NCI-H1105 treated with DMSO at 0.1 percent for 48 hours (cell line): ENCODE measurements around the gene EMD.
A peak's percentile ranks its signal among the peaks of the same experiment; 100 is the strongest.

Experiments used
- DNase-seq: peaks from one replicate; lab custom pipeline; 2025; lab: John Stamatoyannopoulos, UW

The EMD gene

DNA sequence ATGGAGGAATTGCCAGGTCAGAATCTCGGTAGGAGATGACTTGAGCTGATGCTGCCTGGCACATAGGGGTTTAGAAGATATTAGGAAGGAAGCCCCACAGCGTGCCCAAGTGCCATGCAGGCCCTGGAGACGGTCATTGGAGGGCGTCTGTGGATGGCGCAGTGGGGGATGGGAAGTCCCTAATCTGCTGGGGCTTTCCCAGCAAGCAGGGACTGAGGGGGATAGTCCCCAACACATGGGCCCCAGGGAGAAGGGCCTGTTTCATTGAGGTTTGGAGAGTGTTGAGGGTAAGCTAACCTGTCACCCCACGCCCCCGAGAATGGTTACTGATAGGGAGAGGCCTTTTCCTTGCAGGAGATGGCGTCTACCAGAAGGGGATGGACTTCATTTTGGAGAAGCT is 40.1 kb downstream of the EMD start:
- no peak for DNase-seq

GRCh38 chrX:154419688-154420401 is 40.8 kb downstream of the EMD start:
- peak; percentile 93 for DNase-seq

DNA sequence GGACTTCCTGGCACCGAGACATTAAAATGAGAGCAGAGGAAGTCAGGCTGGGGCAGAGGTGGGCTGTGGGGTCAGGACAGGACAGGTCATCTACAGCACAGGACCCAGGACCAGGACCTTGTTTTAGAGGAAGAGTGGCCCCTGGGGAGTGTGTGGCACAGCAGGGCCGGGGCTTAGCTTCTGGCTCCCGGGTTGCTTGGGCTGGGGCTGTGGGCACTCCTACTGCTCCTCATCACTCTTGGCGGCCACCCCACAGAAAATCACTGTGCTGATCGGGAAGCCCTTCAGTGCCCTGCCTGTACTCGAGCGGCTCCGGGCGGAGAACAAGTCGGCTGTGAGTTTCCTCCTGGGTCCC is 41.3 kb downstream of the EMD start:
- no peak for DNase-seq

GRCh38 chrX:154426916-154427770 is 48.0 kb downstream of the EMD start:
- DNase-seq = no peak

GRCh38 chrX:154428176-154429171 is 49.4 kb downstream of the EMD start, which contains the start of gene ATP6AP1:
Gene ATP6AP1, plus strand, starts transcription at chrX:154428677. Its CDS starts 16 bp downstream, at chrX:154428693.
- DNase-seq = peak; percentile 98

DNA sequence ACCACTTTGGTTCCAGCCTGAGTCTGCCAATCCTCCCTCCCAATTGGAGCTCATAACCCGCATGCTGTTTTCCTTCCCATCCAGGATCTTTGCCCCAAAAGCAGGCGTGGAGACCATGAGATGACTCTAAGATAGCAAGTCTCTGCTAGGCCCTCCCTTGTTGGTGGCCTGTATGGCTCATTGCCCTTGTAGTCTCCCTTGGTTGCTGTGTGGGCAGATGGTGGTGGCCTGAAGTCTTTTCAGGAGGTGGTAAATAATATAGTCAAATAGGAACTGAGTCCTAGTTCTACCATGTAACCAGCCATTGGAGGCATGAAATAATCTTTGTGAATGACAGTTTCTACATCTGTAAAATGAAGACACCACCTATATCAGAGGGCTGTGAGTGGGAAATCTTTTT is 50.6 kb downstream of the EMD start:
- DNase-seq = no peak

DNA sequence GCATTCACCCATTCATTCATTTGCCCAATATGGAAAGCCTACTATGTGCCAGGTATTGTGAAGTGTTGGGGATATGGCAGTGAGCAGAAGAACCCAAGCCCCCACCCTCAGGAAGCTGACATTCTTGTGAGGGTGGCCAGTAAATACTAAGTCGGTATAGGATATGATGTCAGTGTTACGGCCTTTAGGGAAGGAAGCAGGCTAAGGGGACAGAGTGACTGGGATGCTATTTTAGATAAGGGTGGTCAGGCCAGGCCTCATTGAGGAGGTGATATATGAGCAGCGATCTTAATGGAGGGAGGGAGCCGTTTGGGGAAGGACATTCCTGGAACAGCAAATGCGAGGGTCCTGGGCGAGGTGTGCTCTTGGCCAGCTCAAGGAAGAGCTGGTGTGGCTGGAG is 51.4 kb downstream of the EMD start:
- no peak for DNase-seq

- no peak for DNase-seq
Measured at GRCh38 chrX:154430916-154431315, 51.8 kb downstream of the EMD start.
